CMK (cell line): ENCODE measurements around the gene TMEM132A.

Source experiments
- DNase-seq: peaks from one replicate; pipeline ENCODE4 v3.0.0-alpha.2; 2010; ENCODE audit warnings: low read depth

TMEM132A gene

GRCh38 chr11:60937144-60937527 lies 12.9 kb downstream of the TMEM132A start:
- DNase-seq: no peak

- no peak for DNase-seq
Measured at GRCh38 chr11:60937811-60938210, 13.6 kb downstream of the TMEM132A start.

GRCh38 chr11:60938500-60938899 lies 14.2 kb downstream of the TMEM132A start:
- no peak for DNase-seq

GRCh38 chr11:60939301-60939700 lies 15.0 kb downstream of the TMEM132A start:
- DNase-seq: no peak

DNA sequence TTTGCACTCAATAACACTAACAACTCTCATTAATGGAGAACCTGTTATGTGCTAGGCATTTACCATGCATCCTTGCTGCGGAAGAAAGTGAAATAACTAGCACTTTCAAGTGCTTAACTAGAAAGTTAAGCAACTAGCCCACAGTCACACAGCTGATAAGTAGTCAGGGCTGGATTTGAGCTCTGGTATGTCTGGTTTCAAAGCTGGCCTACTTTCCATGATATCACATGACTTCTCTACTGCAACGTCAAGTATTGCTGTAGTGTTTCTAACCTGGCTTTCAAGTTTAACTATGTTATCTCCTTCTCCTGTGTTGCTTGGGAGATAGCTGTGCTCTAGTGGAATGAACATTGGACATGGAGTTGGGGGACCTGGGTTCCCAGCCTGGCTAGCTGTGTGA lies 15.6 kb downstream of the TMEM132A start:
- DNase-seq: no peak

GRCh38 chr11:60941371-60942119 lies 17.3 kb downstream of the TMEM132A start:
- DNase-seq: no peak

DNA sequence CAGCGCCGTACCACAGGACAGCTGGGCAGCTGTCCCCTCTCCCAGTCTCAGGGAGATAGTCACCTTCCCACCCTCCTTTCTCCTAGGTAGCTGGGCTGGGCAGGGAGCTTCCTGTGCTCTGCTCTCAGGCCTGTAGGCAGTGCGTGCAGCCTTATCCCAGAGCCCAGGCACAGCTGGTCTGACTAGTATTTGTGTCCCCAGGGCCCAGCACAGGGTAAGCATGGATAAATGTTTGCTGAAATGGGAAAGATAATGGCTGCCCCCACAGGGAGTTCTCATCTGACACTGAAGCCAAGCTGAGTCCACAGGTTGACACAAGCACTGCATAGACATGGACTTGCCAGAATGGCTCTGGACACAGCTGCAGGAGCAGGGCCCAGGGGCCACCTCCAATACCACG lies 18.0 kb downstream of the TMEM132A start:
- DNase-seq: no peak

GRCh38 chr11:60942970-60943565 lies 18.8 kb downstream of the TMEM132A start:
- DNase-seq: no peak

- DNase-seq: no peak
Measured at GRCh38 chr11:60944490-60945294, 20.4 kb downstream of the TMEM132A start.

DNA sequence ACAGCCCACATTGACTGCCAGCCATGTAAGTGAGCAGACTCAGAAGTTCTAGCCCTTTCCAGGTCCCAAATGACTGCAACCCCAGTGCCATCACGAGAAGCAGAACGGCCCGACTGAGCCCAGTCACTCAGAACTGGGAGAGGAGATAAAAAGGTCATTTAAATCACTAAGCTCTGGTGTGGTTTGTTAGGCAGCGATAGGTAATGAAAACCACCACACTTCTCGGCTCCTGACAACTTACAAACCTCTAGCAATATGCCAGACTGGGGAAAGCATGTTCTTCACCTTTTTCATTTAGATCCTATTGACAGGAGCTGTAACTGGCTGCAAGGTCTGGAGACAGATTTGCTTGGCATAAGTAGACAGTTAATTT lies 21.0 kb downstream of the TMEM132A start:
- DNase-seq: no peak

GRCh38 chr11:60946601-60947264 lies 22.5 kb downstream of the TMEM132A start:
- no peak for DNase-seq

DNA sequence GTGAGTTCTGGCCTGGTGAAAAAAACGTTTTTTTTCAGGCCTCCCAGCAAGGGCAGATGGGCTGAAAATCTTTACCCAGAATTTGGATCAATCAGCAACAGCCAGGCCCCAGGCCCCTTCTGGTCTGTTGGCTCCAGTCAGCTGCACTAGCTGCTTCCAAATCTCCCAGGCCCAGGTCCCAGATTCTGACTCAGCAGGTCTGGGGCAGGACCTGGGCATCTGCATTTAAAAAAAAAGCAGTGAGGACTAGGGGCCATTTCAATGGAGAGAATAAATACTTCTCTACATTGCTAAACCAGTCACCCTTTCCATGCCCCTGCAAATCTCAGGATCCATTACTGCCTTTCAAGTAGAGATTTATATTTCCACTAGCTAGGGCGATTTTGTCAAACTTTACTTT lies 23.4 kb downstream of the TMEM132A start:
- no peak for DNase-seq

- DNase-seq: no peak
Measured at GRCh38 chr11:60948250-60948649, 24.0 kb downstream of the TMEM132A start.

DNA sequence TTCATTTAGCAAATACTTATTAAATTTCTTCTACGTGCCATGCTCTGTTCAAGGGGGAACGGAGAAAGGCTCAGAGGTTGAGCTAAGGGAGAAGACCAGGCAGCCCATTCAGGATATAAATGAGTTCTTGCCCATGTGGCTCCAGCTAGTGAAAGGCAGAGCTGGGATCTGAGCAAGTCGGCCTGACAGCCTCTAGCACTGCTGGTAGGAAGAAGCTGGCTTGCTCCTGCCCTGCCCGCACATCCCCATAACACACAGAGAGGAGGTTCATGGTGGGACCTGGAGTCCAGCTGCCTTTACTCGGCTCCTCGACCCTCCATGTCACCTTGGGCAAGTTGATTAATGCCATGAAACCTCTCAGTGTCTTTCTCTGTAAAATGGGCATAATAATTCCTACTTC lies 25.8 kb downstream of the TMEM132A start:
- no peak for DNase-seq

GRCh38 chr11:60950933-60951605 lies 26.8 kb downstream of the TMEM132A start:
- DNase-seq: no peak

- no peak for DNase-seq
Measured at GRCh38 chr11:60951606-60951903, 27.3 kb downstream of the TMEM132A start.

DNA sequence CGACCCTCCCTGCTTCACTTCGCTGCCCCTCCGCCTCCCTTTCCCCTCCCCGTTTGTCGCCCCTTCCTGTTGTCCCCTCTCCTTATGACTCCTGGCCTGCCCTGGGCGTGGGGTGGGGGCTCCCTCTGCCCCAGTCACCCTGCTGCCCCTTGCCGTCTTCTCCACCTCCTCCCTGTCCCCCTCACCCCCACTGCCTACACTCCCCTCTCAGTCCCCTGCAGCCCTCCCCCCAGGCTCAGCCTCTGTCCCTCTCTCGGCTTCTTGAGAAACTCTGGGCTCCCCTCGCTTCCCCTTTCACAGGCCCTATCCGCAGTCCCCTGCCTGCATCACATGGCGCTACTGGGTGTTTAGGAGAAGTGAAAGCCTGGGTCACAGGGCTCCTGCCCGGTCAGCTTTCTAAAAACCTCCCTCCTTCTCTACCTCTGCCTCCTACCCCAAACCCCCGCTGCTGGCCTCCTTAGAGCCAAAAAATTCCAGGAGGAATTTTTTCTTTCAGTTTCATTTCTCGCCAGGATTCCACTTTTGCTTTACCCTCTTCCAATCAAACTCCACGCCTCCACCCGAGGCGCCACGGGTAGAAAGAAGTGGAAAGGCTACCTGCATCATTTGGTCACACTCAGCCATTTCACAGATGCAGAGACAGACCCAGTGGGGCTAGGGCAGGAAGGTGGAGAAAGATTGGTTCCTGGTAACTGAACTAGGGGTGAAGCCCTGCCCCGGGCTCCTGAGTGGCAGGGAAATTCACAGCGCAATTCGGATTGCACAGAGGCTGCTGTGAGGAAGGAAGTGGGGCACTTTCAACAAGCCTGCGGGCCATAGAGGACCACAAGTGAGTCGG lies 27.9 kb downstream of the TMEM132A start, which contains the start of gene SLC15A3:
Gene SLC15A3 (minus strand): TSS at position 273 of the 838 bp plus-strand sequence. CDS start 625 bp downstream, outside the sequence.
- no peak for DNase-seq

DNA sequence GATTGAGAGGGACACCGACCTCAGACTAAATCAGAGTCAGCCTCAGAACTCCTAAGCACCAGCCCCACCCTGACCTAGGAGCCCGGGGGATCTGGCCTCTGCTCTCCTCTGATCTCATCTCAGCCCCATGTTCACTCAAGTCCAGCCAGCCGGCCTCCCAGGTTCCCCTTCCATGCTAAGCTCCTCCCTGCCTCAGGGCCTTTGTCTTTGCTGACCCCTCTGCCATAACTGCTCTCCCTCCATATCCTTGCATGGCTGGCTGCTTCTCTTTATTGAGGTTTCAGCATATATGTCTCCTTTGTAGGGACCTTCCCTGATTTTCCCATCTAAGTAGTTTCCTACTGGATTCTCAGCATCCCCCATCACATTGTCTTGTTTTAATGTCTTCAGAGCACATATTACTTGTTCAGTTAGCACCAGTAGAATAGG lies 28.5 kb downstream of the TMEM132A start:
- DNase-seq: no peak

DNA sequence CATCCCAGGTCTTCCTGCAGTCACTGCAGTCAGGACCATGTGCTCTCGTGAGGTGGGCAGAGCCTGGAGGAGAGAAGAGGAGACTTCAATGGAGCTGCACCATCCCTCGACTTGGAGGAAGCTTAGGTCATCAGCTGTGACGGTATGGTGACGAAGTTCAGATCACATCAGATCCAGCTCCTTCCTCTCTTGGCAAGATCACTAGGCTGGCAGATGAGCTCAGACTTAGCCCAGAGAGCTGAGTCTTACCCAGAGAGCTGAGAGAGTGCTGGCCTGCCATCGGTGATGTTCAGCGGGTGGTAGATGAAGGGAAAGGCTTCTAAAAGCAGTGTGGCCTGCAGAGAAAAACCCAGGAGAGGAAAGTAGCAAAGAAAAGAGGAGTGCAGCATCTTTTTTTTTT lies 29.5 kb downstream of the TMEM132A start:
- no peak for DNase-seq

- no peak for DNase-seq
Measured at GRCh38 chr11:60954421-60954820, 30.2 kb downstream of the TMEM132A start.

GRCh38 chr11:60955571-60955970 lies 31.3 kb downstream of the TMEM132A start:
- no peak for DNase-seq
